WTC11 (cell line): Measurements from ENCODE around the gene SEMA4G. TPM values are rescaled to one million over a fixed set of nuclear protein-coding genes. Genes with fewer than 3 reads are reported as not detected.

Experiments
- CTCF ChIP-seq: fragments of 200-600 bp; IDR thresholded peaks from 2 replicates; pipeline ENCODE4 v1.8.0; 2022; ENCODE audit warnings: antibody characterized with exemption
- E2F4 ChIP-seq: sonication (generic); formaldehyde crosslinking; IDR thresholded peaks from 2 replicates; pipeline ENCODE4 v1.8.1; 2022; ENCODE audit warnings: low read depth, mild to moderate bottlenecking, moderate library complexity, missing genetic modification reagents, borderline replicate concordance
- FOXK1 ChIP-seq: sonication (generic); formaldehyde crosslinking; IDR thresholded peaks from 2 replicates; pipeline ENCODE4 v1.8.0; 2022; ENCODE audit warnings: mild to moderate bottlenecking, moderate library complexity, missing genetic modification reagents
- FOXP4 ChIP-seq: sonication (generic); formaldehyde crosslinking; IDR thresholded peaks from 2 replicates; pipeline ENCODE4 v1.8.0; 2022; ENCODE audit warnings: mild to moderate bottlenecking, missing genetic modification reagents
- GTF2I ChIP-seq: fragments of 250-450 bp; sonication (Bioruptor Pico); conservative IDR thresholded peaks from 2 replicates; pipeline ENCODE4 v1.4.0; 2021; ENCODE audit warnings: mild to moderate bottlenecking
- IRF2 ChIP-seq: sonication (generic); formaldehyde crosslinking; IDR thresholded peaks from 2 replicates; pipeline ENCODE4 v1.8.0; 2022; ENCODE audit warnings: low read depth, missing genetic modification reagents, borderline replicate concordance
- JAZF1 ChIP-seq: fragments of 250-450 bp; sonication (Bioruptor Pico); IDR thresholded peaks from 2 replicates; pipeline ENCODE4 v1.9.0; 2021; ENCODE audit warnings: moderate library complexity, mild to moderate bottlenecking, inconsistent platforms
- NFATC4 ChIP-seq: fragments of 250-450 bp; sonication (Bioruptor Pico); IDR thresholded peaks from 2 replicates; pipeline ENCODE4 v1.9.0; 2021; ENCODE audit warnings: mild to moderate bottlenecking
- NR3C1 ChIP-seq: sonication (generic); formaldehyde crosslinking; conservative IDR thresholded peaks from 2 replicates; pipeline ENCODE4 v1.8.1; 2023; ENCODE audit warnings: low read depth, mild to moderate bottlenecking, missing genetic modification reagents
- OVOL2 ChIP-seq: fragments of 250-450 bp; sonication (Bioruptor Pico); IDR thresholded peaks from 2 replicates; pipeline ENCODE4 v1.9.0; 2021; ENCODE audit warnings: mild to moderate bottlenecking, borderline replicate concordance
- SOX15 ChIP-seq: fragments of 250-450 bp; sonication (Bioruptor Pico); IDR thresholded peaks from 2 replicates; pipeline ENCODE4 v1.9.0; 2021; ENCODE audit warnings: mild to moderate bottlenecking
- SP1 ChIP-seq: sonication (generic); formaldehyde crosslinking; conservative IDR thresholded peaks from 2 replicates; pipeline ENCODE4 v1.8.1; 2022; ENCODE audit warnings: missing genetic modification reagents
- TEAD1 ChIP-seq: sonication (generic); formaldehyde crosslinking; IDR thresholded peaks from 2 replicates; pipeline ENCODE4 v1.8.0; 2022; ENCODE audit warnings: mild to moderate bottlenecking, missing genetic modification reagents
- TP53 ChIP-seq: sonication (generic); formaldehyde crosslinking; IDR thresholded peaks from 2 replicates; pipeline ENCODE4 v1.8.1; 2023; ENCODE audit warnings: mild to moderate bottlenecking, missing genetic modification reagents
- ZBTB21 ChIP-seq: sonication (generic); formaldehyde crosslinking; IDR thresholded peaks from 2 replicates; pipeline ENCODE4 v1.8.1; 2023; ENCODE audit warnings: mild to moderate bottlenecking, missing genetic modification reagents, borderline replicate concordance
- ZNF263 ChIP-seq: sonication (generic); formaldehyde crosslinking; IDR thresholded peaks from 2 replicates; pipeline ENCODE4 v1.8.1; 2022; ENCODE audit warnings: low read depth, mild to moderate bottlenecking, moderate library complexity, missing genetic modification reagents
- ZNF281 ChIP-seq: sonication (generic); formaldehyde crosslinking; IDR thresholded peaks from 2 replicates; pipeline ENCODE4 v1.8.0; 2023; ENCODE audit warnings: mild to moderate bottlenecking, missing genetic modification reagents
- ZNF532 ChIP-seq: fragments of 250-450 bp; sonication (Bioruptor Pico); IDR thresholded peaks from 2 replicates; pipeline ENCODE4 v1.9.0; 2021; ENCODE audit warnings: mild to moderate bottlenecking, borderline replicate concordance
- total RNA-seq: library from RNA; stranded (reverse); gene quantifications from 3 replicates; pipeline ENCODE4 v1.2.3, GENCODE V29; 2021
- TF ChIP-seq, protein P1 (sequence below): sonication (generic); formaldehyde crosslinking; IDR thresholded peaks from 2 replicates; pipeline ENCODE4 v1.8.0; 2023; ENCODE audit warnings: missing genetic modification reagents
- TF ChIP-seq, protein P2 (sequence below): sonication (generic); formaldehyde crosslinking; IDR thresholded peaks from 2 replicates; pipeline ENCODE4 v1.8.1; 2022; ENCODE audit warnings: mild to moderate bottlenecking, moderate library complexity, missing genetic modification reagents
- TF ChIP-seq, protein P3 (sequence below): sonication (generic); formaldehyde crosslinking; IDR thresholded peaks from 2 replicates; pipeline ENCODE4 v1.8.1; 2023; ENCODE audit warnings: mild to moderate bottlenecking, moderate library complexity, missing genetic modification reagents

Gene SEMA4G
- total RNA-seq, 1 experiment from 2014 or later: 11.8 TPM

DNA sequence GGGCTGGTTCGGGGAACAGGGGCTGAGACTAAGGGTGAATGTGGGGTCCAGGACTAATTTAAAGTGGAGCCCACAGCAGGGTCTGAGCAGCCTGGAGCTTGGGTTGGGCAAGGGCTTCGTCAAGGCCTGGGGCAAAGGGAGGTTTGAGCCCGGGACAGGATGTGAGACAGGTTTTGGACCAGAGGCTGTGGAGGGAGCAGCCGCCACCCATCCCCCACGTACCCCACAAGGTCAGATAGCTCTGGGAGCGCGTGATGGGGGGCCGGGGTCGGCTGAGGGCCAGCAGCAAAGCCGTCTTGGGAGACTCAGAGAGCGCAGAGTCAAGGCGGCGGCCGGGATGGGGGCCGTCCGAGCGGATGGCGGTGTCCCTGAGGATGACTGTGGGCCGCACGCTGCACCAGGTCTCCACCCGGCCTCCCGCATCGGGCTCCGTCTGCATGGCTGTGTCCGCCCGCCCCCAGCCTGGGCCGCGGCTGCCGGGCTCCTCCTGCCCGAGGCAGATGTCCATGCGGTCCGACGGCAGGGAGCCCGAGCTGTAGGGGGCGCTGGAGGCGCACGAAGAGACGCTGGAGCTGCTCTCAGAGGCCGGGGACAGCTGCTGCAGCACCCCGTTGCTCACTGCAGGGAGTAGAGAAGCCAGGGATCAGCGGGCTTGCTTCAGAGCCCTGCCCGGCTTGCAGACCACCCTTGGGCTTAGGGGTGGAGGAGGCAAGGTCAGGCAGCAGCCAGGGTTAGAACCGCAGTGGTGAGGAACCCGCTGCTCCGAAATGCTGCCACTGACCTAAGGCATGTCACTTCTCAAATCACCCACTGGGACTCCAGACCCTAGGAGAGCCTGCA lies 49.5 kb downstream of the SEMA4G start (continued):
- TF ChIP-seq ZNF532: no peak
- TF ChIP-seq ZBTB21 (CRISPR knock-in tag): no peak
- TF ChIP-seq GTF2I (CRISPR knock-in tag): no peak
- TF ChIP-seq TEAD1: no peak
- peak; percentile 36; the same call in 1 of the 2 replicates for TF ChIP-seq FOXP4
- TF ChIP-seq SP1: 0 out of 2 replicates have a peak, but pooled peaks have one; percentile 42
- TF ChIP-seq ZNF263 (CRISPR knock-in tag): no peak; the same call in 1 of the 2 replicates
- TF ChIP-seq E2F4 (CRISPR knock-in tag): no peak
- TF ChIP-seq, protein P1, sequence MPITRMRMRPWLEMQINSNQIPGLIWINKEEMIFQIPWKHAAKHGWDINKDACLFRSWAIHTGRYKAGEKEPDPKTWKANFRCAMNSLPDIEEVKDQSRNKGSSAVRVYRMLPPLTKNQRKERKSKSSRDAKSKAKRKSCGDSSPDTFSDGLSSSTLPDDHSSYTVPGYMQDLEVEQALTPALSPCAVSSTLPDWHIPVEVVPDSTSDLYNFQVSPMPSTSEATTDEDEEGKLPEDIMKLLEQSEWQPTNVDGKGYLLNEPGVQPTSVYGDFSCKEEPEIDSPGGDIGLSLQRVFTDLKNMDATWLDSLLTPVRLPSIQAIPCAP: no peak
- TF ChIP-seq, protein P2, sequence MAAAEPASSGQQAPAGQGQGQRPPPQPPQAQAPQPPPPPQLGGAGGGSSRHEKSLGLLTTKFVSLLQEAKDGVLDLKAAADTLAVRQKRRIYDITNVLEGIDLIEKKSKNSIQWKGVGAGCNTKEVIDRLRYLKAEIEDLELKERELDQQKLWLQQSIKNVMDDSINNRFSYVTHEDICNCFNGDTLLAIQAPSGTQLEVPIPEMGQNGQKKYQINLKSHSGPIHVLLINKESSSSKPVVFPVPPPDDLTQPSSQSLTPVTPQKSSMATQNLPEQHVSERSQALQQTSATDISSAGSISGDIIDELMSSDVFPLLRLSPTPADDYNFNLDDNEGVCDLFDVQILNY: 0 out of 2 replicates have a peak, but pooled peaks have one; percentile 59
- TF ChIP-seq SOX15 (CRISPR knock-in tag): no peak
- TF ChIP-seq ZNF281 (CRISPR knock-in tag): 0 out of 2 replicates have a peak, but pooled peaks have one; percentile 48
- TF ChIP-seq TP53 (CRISPR knock-in tag): no peak; the same call in 1 of the 2 replicates
- no peak for TF ChIP-seq NR3C1 (CRISPR knock-in tag)
- no peak for TF ChIP-seq NFATC4
- peak; percentile 70 for TF ChIP-seq CTCF
- peak; percentile 63 for TF ChIP-seq FOXK1
- TF ChIP-seq, protein P3, sequence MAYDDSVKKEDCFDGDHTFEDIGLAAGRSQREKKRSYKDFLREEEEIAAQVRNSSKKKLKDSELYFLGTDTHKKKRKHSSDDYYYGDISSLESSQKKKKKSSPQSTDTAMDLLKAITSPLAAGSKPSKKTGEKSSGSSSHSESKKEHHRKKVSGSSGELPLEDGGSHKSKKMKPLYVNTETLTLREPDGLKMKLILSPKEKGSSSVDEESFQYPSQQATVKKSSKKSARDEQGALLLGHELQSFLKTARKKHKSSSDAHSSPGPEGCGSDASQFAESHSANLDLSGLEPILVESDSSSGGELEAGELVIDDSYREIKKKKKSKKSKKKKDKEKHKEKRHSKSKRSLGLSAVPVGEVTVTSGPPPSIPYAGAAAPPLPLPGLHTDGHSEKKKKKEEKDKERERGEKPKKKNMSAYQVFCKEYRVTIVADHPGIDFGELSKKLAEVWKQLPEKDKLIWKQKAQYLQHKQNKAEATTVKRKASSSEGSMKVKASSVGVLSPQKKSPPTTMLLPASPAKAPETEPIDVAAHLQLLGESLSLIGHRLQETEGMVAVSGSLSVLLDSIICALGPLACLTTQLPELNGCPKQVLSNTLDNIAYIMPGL (CRISPR knock-in tag): peak; percentile 96
- no peak for TF ChIP-seq IRF2 (CRISPR knock-in tag)
- TF ChIP-seq OVOL2 (CRISPR knock-in tag): no peak
- TF ChIP-seq JAZF1 (CRISPR knock-in tag): no peak
